UCSD-AML1 (cell line): Measurements from ENCODE around the gene TMEM72.

Source experiments
- DNase-seq: peaks from one replicate; lab custom pipeline; 2025; ENCODE audit not compliant: unreplicated experiment; lab: John Stamatoyannopoulos, UW

Gene TMEM72

GRCh38 chr10:44917848-44918247 is 6.7 kb downstream of the TMEM72 start:
- DNase-seq = no peak

DNA sequence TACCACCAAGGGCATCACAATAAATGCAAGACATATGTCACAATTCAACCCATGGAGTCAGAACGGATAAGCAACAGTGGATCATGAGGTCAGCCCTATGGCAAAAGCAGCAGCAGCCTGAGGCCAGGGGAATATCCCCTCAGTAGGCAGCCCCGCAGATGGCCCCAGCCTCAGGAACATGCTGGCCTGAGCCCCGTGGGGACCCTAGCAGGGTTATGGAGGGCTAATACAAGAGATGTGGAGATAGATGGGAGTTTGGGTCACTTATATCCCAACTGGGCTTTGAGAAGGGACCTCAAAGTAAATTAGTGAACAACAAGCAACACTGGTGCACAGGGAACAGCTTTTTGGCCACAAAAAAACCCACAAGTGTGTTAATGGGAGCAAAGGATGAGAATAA is 9.1 kb downstream of the TMEM72 start:
- no peak for DNase-seq

- DNase-seq = no peak
Observed at GRCh38 chr10:44921061-44921460, 9.9 kb downstream of the TMEM72 start.

GRCh38 chr10:44921506-44921905 is 10.4 kb downstream of the TMEM72 start:
- no peak for DNase-seq

- no peak for DNase-seq
Observed at GRCh38 chr10:44922021-44922420, 10.9 kb downstream of the TMEM72 start.

DNA sequence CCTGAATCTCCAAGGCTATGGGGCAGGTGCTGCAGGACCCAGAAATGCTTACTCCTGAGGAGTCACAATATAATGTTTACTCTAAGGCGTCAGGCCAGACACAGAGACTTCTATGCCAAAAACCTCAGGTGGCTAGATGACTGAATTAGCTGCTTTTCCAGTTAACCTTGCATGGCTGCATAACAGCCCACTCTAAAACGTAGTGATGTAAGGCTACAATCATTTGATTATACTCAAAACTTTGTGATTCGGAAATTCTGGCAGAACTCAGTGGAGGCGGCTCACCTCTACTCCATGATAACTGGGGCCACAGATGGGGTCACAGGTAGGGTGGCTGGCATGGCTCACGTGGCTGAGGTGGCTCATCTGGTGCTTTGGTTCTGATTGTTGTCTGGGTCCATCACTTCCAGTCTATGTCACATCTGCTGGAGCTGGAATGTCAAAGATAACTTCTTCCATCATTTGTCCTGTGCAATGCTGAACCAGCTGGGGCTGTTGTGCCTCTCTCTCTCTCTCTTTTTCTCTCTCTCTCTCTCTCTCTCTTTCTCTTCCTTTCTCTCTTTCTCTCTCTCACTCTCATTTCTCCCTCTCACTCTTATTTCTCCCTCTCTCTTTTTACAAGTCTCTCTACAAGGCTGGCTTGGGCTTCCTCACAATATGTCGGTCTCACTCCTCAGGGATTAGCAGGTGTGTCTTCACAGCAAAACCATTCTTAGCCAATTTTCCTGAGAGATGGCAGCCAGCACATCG is 11.8 kb downstream of the TMEM72 start:
- no peak for DNase-seq

DNA sequence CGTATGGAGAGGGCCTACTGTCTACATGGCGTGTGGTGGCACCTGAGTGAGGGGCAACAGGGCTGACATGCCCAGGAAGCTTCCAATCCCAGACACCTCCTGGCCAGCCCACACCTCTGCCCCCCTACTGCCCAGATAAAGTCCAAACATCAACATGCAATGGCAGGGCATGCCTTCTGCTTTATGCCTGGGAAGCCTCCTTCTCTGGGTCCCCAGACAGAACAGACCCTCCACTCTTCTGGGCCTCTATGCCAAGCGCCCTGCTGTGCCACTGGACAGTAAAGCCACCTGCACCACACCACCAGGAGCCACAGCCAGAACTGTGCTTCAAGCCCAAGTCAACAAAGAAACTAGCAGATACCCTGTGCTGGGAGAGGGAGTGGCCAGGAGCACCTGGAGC is 12.5 kb downstream of the TMEM72 start:
- no peak for DNase-seq

- DNase-seq = no peak
Observed at GRCh38 chr10:44924261-44925040, 13.3 kb downstream of the TMEM72 start.

GRCh38 chr10:44925224-44925623 is 14.1 kb downstream of the TMEM72 start:
- peak; percentile 26 for DNase-seq

GRCh38 chr10:44925811-44926750 is 14.9 kb downstream of the TMEM72 start:
- no peak for DNase-seq

DNA sequence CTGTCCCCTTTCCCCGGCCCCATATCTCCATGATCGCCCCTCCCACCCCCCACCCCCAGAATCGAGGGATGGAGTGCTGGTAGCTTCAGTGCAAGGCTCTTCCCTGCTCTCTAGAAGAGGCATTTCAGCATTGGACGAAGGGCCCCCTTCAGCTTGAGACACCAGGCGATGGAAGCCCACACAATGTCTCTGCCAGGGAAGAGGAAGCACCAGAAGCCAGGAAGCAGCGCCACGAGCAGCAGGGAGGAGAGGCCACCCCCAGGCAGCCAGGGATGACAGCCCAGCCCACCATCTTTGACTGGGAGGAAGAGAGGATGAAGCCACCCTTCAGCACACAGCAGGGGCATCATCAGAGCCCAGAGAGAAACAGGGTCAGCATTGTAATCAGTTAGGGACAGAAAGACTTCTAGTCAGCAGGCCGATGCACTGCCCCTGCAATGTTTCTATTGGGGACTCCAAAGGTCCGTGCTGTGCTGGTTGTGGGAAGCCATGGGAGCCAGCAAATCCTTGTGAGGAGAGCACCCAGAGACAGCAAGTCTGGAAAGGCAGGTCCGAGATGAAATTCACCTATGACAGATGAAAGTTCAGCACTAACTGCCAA is 15.7 kb downstream of the TMEM72 start:
- DNase-seq = no peak

GRCh38 chr10:44927352-44927751 is 16.2 kb downstream of the TMEM72 start:
- DNase-seq = no peak

- DNase-seq = no peak
Observed at GRCh38 chr10:44928462-44928861, 17.3 kb downstream of the TMEM72 start.

GRCh38 chr10:44929356-44930255 is 18.5 kb downstream of the TMEM72 start:
- DNase-seq = no peak

DNA sequence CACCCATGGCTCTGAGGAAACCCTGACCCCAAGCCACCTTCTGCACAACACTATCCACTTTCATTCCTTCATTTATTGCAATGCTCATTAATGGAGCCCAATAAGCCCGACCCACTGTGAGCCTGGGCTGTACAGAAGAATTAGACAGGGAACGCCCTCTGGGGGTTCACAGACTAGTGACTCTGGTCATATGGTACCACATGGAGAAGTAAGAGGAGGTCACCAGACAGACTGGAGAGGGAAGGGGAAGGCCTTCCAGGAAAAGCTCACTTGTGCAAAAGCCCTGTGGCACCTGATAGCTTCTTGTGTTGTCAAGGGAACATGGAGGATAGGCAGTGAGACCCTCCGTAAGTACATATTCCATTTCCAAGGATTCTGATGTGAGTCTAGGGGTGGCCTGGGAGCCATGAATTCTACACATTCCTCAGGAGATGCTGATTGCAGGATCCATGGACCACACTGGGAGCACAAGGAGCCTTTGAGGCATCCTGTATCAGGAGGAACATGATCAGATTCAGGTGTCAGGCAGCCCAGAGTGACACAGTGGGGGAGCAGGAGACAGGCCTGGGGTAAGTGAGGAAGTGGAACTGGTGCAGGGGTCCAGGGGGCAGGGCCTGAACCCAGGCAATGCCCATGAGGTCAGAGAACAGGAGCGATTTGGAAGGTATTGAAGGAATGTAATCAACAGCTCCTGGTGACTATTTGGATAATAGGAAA is 19.9 kb downstream of the TMEM72 start:
- DNase-seq = no peak

- no peak for DNase-seq
Observed at GRCh38 chr10:44931621-44932516, 20.7 kb downstream of the TMEM72 start.

DNA sequence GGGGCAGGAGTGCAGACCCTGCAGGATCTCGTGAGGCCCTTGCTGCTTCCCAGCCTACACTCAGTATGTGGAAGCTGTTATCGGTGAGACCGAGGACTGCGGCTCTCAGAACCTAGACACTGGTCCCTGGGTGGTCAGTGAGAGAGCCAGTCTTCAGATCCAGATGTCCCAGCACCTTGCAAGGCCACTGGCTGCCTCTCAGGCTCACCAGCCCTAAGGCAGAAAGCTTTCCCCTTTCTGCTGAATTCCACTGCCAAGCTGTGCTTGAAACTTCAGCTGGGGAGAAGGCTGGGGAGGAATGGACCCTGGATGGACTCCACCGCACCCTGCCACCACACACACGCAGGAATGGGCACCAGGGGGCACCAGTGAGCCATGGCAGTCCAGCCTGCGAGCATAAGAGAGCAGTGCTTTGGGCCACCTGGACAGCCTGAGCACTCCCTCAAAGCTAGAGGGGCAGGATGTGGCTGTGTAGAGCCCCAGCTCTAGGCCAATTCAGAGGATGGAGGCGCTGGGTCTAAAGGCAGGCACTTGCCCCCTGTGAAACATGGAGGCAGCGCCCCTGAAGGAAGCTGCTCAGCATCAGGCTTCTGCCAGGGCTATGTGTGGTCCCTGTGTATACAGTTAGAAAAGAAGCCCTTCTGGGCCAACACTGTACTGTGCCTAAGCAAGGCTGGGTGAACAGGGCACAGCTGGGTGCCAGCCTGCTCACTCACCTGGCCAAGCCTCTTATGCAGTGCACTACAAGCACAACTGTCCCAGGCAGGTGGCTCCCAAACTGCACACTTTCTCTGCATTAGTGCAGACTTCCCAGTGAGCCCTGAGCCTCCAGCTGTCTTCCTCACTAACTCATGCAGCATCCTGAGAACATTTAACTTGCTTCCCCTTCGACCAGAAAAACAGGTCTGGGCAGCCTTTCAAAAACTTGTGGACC is 21.6 kb downstream of the TMEM72 start:
- peak; percentile 83 for DNase-seq
